ENCODE measurements around the gene ZNF682. TPM values are rescaled to one million over a fixed set of nuclear protein-coding genes. Genes with fewer than 3 reads are reported as not detected.
"Not testable (repeated sequence)": the region's sequence is repeated elsewhere in the genome, so short reads cannot be mapped to it uniquely, and the experiment has no call there.

Gene ZNF682
- total and polyA plus RNA-seq, 2 donors (not counting 1 experiment from before 2014, with no cell fraction given), result 2.0 to 11.3 TPM

GRCh38 chr19:19966862-19967261 lies 72.4 kb downstream of the ZNF682 start:
- H3K9me3 ChIP-seq (ENCODE audit: control extremely low read depth in 1 of 3, control insufficient read depth in 2 of 3, insufficient read depth in 1 of 3, low read length in 2 of 3), result peaks cover 6 to 23% (median 20%) of the 10 kb centered on the region in 3 donors
- TF ChIP-seq CTCF (IDR thresholded peaks at IDR 0.05) (no peak), EZH2 (IDR thresholded peaks at IDR 0.05; ENCODE audit: borderline replicate concordance, insufficient read depth, low read depth, low read length, poor library complexity, severe bottlenecking) (no peak)
- H3K36me3 ChIP-seq (replicated peaks in 1 of 2; ENCODE audit: control extremely low read depth in 1 of 2, control insufficient read depth in 1 of 2, extremely low read depth in 1 of 2, insufficient read depth in 2 of 2, low read length in 1 of 2), result no peaks in the 10 kb centered on the region
- no peak overlapping the region for H3K9ac ChIP-seq (ENCODE audit: low read length)
- POLR2A ChIA-PET, result no interaction called here
- H3K4me1 Mint-ChIP-seq, result no peaks in the 10 kb centered on the region
- H3K79me2 ChIP-seq (ENCODE audit: control insufficient read depth, insufficient read depth, low read length), result no peaks in the 10 kb centered on the region
- H3K4me2 ChIP-seq (replicated peaks; ENCODE audit: low read depth, low read length, poor library complexity, severe bottlenecking), result no peak overlapping the region
- 93% methylated on average over 3 of the region's 4 CpGs for WGBS (ENCODE audit: insufficient coverage)
- no peaks in the 10 kb centered on the region for H4K20me1 ChIP-seq (ENCODE audit: control insufficient read depth, insufficient read depth, low read length, poor library complexity, severe bottlenecking)
- H3K27me3 ChIP-seq (replicated peaks in 1 of 4; ENCODE audit: control extremely low read depth in 1 of 4, control insufficient read depth in 3 of 4, insufficient read depth in 4 of 4, low read length in 3 of 4), result no peaks in the 10 kb centered on the region
- intact Hi-C loops (cut with micrococcal nuclease), result no loop called here
- peak overlapping the region; percentile 4 for H3K27ac Mint-ChIP-seq
- peaks cover 21% of the 10 kb centered on the region for H3K9me3 Mint-ChIP-seq (ENCODE audit: insufficient read depth)
- H3K27me3 Mint-ChIP-seq, result no peaks in the 10 kb centered on the region
- CTCF ChIA-PET, result no interaction called here
- H3K4me1 ChIP-seq (ENCODE audit: control insufficient read depth in 2 of 2, insufficient read depth in 2 of 2, low read length in 2 of 2), result no peaks in the 10 kb centered on the region
- H3K4me3 Mint-ChIP-seq, result no peak overlapping the region
- DNase-seq (no peak), ATAC-seq (ENCODE audit: low read depth) (no peak)
- H3K4me3 ChIP-seq (ENCODE audit: control extremely low read depth in 1 of 5, extremely low read depth in 1 of 5, insufficient read depth in 1 of 5, low read depth in 2 of 5, low read length in 4 of 5), result no peak overlapping the region
- no peak overlapping the region for H2AFZ ChIP-seq (ENCODE audit: insufficient read depth, low read depth, low read length, poor library complexity, severe bottlenecking)
- H3K27ac ChIP-seq (ENCODE audit: low read length in 2 of 2), result no peak overlapping the region

DNA sequence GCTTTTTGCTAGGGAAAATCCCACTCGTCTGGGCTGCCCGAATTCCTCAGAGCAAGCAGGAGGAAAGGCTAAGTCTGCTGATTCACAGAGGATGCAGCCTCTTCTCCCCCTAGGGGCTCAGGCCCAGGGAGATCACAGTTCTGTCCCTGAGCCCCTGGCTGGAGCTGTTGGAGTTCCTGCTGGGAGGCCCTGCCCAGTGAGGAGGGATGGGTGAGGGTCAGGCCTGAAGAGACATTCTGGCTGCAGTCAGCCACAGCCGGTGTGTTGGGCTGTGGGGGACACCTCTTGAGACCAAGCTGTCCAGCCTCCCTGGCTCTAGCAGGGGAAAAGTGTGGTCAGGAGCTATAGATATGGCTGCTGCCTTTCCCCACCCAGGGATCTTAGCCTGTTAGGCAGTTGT lies 73.2 kb downstream of the ZNF682 start:
- H3K27me3 ChIP-seq (replicated peaks in 1 of 4; ENCODE audit: control extremely low read depth in 1 of 4, control insufficient read depth in 3 of 4, insufficient read depth in 4 of 4, low read length in 3 of 4); H3K36me3 ChIP-seq (replicated peaks in 1 of 2; ENCODE audit: control extremely low read depth in 1 of 2, control insufficient read depth in 1 of 2, extremely low read depth in 1 of 2, insufficient read depth in 2 of 2, low read length in 1 of 2); H3K27ac ChIP-seq (ENCODE audit: low read length in 2 of 2); H4K20me1 ChIP-seq (ENCODE audit: control insufficient read depth, insufficient read depth, low read length, poor library complexity, severe bottlenecking); H3K4me2 ChIP-seq (replicated peaks; ENCODE audit: low read depth, low read length, poor library complexity, severe bottlenecking); H3K4me1 Mint-ChIP-seq; DNase-seq; H3K79me2 ChIP-seq (ENCODE audit: control insufficient read depth, insufficient read depth, low read length); H3K27ac Mint-ChIP-seq; ATAC-seq (ENCODE audit: low read depth); H3K4me1 ChIP-seq (ENCODE audit: control insufficient read depth in 2 of 2, insufficient read depth in 2 of 2, low read length in 2 of 2); H3K4me3 Mint-ChIP-seq; H3K27me3 Mint-ChIP-seq; POLR2A ChIA-PET; intact Hi-C loops (cut with micrococcal nuclease); CTCF ChIA-PET; H3K4me3 ChIP-seq (ENCODE audit: control extremely low read depth in 1 of 5, extremely low read depth in 1 of 5, insufficient read depth in 1 of 5, low read depth in 2 of 5, low read length in 4 of 5); H3K9ac ChIP-seq (ENCODE audit: low read length); H2AFZ ChIP-seq (ENCODE audit: insufficient read depth, low read depth, low read length, poor library complexity, severe bottlenecking): not testable (repeated sequence)
- peaks cover 21% of the 10 kb centered on the region for H3K9me3 Mint-ChIP-seq (ENCODE audit: insufficient read depth)
- WGBS (ENCODE audit: insufficient coverage), result 100% methylated on average over 1 of the region's 3 CpGs
- H3K9me3 ChIP-seq (ENCODE audit: control extremely low read depth in 1 of 3, control insufficient read depth in 2 of 3, insufficient read depth in 1 of 3, low read length in 2 of 3), result peaks cover 6 to 23% (median 20%) of the 10 kb centered on the region in 3 donors
